Pons (tissue), 1 donor: ENCODE data around the gene CELF2.

Experiments
- DNase-seq: peaks from one replicate; pipeline ENCODE4 v3.0.0-alpha.2; 2016; ENCODE audit warnings: low spot score

Gene CELF2

DNA sequence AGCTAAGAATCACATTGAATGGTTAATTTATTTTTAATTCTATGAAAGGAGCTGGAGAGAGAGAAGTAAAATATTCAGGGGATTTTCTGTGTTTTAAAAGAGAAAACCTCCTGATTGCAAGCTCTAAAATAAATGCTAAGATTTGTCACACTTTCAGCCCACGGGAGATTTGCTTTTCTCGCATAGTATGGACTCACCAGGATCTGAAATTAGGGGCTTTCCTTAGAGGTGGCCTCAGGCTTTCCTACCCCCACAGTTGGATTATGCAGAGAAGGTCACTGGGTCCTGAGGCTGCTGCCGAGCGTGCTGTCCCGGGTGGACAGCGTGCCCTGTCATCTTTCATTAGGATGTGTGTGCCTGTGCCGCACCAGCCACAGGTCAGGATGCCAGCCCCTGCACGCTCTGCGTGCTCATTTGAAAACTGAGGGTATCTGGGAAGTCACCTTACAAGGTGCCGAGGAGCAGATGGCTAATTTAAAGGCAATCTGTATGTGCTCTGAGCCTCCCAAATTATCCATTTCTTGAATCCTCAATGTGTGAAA, 258.8 kb downstream of the CELF2 start:
- no peak for DNase-seq

DNA sequence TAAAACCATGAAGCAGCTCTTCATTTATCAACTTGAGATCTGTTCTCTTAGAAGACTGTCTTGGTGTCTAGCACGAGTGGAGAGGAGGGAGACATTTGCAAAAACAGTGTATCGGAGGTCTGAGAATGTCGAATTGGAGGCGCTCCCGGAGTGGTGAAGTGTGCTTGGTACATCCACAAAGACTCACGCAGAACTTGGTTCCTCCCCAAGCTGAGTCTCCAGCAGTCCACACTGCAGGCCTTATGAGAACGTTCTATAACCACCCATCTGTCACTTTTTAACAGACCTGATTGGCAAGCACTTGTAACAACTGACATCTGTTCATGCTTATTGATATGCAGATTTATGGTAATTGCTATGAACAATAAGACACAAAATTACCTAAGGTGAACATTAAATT, 261.6 kb downstream of the CELF2 start:
- no peak for DNase-seq

DNA sequence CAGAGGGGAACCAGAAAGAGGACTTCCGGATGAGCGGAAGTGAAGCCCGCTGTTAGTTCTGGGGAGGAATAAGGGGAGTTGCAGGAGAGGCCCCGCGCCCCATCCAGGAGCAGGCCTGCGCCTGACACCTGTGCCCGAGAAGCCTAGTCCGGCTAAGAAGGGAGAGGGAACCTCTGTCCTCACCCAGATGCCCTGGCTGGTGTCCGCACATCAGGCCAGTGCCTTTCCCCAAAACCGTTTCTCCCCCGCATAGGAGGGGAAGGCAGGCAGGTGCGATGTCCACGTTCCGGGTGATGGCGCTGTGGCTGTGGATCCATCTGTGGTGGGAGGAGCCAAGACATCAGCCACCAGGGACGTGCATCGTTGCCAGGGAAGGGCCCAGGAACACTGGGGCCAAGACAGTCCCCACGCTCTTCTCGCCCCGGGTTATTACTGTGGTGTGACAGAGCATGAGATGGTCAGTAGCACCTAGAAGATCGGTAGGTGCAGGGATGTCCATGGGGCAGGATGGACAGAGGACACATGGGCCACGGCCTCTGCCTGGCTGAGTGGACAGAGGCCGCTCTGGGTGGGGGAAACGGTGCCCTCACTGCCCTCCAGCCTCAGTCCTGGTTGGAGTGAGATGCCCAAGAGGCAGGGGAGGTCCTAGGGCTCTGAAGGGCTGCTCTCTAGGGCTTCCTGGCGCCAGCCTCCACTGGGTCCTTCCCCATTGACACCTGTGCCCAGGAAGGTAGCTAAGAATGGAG, 262.7 kb downstream of the CELF2 start:
- DNase-seq: no peak

DNA sequence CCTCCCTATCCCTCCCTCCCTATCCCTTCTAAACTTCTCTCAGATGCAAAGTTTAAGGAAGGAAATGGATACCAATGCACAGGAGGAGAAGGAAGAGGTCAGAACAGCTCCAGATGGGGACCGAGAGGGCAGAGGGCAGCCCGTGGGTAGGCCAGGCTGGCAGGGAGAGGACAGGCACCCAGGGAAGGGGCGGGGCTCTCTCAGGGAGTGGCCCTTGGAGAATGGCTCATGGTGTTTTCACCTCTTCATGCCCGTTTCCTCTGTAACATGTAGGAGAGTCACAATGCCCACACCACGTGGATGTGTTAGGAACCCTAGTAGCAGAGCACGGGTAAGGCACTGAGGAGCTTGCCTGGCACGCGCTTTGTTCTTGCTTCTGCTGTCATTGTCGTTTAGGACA, 264.5 kb downstream of the CELF2 start:
- no peak for DNase-seq

DNA sequence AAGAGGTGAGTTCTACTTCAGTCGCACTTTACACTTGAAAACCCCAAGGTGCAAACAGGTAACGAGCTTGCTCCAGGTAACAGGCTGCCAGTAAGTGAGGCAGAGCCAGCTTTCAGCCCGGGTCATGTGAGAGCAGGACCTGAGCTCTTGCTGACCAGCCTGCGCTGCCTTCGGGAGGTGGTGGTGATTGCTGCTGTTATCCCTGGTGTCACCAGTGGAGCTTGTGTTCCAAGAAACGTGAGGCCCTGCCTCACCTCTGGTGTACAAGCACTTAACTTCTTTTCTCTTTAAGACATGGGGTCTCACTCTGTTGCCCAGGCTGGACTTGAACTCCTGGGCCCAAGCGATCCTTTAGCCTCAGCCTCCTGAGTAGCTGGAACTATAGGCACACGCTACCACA, 265.0 kb downstream of the CELF2 start:
- DNase-seq: no peak

DNA sequence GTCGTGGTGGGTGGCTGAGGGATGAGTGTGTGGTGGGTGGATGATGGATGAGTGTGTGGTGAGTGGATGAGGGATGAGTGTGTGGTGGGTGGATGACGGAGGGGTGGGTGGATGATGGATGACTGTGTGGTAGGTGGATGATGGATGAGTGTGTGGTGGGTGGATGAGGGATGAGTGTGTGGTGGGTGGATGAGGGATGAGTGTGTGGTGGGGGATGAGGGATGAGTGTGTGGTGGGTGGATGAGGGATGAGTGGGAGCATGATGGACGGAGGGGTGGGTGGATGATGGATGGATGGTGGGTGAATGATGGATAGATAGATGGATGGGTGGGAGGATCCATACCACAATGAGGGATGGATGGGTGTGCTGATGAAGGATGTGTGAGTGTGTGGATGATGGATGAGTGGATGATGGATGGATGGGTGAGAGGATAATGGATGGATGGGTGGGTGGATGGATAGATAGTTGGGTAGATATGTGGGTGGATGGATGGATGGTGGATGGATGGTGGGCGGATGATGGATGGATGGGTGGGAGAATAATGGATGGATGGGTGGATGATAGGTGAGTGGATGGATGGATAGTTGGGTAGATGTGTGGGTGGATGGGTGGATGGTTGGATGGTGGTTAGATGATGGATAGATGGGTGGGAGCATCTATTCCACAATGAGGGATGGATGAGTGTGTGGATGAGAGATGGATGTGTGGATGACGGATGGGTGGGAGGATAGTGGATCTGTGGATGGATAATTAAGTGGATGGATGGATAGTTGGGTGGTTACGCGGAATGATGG, 266.8 kb downstream of the CELF2 start:
- no peak for DNase-seq

DNA sequence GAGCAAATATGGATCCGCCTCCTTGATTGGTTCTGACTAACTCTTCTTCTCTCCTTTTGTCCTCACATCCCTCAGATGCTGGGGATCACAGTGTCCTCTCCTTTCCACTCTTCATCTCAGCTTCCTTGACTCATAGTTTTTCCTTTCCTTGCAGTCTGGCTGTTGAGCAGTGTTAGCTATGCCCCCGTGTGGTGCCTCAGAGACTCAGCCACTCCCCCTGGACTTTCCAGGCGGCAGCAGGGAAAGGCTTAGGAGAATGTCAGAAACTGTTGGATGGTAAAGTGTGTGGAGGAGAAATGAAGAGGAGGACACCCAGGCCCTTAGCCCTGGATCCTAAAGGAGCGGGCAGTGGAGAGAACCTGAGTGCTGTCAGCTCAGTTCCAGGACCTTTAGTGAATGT, 267.5 kb downstream of the CELF2 start:
- DNase-seq: no peak

DNA sequence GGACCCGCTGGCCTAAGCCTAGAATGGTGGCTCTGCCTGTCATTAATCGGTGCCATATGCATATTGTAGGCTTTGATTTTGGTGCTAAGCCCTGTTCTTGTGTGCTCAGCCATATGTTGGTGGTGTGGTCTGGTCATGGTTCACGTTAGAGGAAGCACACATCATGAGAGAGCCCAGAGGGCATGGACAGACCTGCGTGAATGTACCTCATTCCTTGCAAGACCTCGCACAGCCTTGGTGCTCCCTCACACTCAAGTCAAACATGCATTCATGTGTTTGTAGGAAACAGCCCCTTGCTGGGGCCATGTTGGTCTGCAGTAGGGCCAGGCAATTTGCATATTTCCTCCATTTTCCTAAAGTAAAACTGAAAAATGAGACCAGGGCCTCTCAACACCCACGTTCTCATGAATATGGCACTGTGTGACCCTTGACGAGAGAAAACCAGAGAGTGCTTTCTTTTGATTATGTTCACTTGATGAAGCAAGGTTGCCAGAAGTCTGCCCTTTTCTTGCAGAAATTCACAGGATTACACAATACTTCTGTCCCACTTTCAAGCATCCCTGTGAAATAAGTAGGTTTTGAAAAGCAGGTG, 268.7 kb downstream of the CELF2 start:
- DNase-seq: no peak

DNA sequence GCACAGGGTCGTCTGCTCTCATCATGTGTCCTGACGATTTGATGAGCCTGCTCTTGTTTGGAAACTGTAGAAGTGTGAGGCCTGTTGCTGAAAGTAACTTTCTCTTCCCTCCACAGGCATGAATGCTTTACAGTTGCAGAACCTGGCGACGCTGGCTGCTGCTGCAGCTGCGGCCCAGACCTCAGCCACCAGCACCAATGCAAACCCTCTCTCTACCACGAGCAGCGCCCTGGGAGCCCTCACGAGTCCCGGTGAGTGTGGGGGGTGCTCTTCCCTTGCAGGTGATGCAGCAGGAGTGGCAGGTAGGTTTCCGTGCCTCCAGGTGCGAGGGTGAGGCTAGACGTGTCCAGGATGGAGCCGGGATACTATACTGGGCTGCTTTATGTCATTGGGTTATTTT, 270.6 kb downstream of the CELF2 start:
- no peak for DNase-seq

DNA sequence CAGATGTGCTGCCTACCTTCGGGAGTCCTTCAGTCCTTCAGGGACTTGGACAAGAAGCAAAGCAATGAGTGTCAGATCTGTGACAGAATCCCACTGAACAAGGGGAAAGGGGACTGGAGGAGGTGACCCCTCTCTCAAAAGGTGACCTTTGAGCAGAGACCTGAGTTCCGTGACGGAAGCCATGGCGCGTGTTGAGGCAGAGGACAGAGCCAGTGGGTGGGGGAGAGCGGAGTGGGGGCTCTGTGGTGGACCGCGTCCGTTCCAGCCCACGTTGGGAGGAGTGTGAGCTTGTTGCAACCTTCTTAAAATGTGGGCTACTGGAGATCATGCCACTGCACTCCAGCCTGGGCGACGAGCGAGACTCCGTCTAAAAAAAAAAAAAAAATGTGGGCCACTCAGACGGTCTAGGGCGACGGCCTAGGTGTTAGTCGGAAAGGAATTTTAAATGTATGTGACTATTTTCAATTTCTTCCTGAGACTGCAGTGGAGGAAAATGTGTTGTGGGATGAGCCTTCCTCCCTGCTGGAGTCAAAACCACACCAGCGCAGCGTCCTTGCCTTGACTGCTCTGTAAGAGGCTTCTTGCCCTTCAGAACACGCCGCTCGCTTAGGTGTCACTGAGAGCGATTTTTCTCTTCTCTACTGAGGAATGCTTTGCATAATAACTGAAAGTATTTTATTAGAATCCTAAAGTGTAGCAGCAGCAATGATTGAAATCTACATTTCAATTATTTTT, 272.7 kb downstream of the CELF2 start:
- DNase-seq: no peak

DNA sequence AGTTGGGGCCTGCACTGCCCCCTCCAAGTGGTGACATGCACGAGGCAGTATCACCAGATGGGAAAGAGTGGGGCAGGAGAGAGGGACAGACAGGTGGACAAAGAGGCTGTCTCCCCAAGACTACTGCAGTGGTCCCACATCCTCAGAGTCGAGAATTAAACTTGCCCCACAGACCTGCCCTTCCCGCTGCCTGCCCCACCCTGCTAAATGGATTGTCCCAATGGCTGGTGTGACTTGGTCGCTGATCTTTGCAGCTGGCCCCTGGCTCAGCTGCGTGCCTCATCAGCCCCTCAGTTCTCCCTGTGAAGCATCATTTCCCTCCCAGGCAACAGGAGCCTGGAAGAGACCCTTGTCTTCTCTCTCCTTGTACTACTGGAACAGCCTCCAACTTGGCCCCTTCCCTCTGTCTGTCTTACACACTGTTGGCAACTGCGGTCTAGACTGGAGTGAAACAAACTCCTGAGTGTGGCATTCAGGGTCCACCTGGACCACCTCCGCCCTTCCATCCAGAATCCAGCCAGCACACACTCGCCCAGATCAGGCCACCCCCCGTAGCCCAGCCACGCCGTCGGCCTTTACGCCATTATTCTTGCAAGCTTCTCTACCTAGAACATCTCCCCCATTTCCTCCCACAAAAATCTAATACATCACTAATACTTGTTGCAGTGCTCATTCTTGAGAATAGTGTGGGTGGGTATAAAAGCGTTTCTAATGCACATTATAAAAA, 275.1 kb downstream of the CELF2 start:
- no peak for DNase-seq

DNA sequence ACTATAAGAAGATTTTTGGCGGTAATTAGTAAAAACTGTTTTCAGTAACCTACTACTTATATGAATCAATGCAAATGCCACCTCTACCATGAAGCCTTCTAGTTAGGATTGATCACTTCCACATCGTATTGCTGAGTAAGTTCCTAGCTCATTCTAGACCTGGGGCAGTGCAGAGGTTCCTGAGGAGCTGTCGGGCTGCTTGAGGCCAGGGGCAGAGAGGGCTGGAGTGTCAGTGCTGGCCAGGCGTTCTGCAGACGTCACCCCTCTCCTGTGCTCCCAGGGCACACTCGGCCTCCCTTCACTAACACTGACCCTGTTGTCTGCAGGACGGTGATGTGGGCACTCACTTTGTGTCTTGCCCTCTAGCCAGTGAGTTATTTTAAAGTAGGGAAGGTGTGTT, 275.7 kb downstream of the CELF2 start:
- no peak for DNase-seq

DNA sequence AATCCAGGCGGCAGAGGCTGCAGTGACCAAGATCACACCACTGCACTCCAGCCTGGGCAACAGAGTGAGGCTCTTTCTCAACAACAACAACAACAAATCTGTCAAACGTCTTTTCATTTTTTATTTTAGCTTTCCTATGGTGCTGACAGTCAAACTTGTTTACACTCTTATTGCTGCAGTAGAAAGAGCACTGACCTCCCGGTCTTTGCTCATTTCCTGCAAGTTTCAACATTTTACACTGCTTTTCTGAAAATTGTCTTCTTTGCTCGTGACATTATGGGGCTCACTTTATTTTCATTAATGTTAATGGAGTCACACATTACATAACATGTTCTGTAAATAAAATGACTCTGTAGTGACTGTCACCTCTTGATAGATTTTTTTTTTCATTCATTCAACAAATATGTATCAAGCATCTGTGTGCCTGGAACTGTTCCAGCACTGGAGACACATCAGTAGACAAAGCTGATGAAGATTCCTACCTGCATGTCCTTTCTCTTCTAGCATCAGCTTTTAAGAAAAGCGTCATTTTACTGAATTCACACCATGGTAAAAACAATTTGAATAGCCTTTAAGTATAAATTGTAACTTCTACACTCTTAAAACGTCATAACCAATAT, 277.3 kb downstream of the CELF2 start:
- no peak for DNase-seq

DNA sequence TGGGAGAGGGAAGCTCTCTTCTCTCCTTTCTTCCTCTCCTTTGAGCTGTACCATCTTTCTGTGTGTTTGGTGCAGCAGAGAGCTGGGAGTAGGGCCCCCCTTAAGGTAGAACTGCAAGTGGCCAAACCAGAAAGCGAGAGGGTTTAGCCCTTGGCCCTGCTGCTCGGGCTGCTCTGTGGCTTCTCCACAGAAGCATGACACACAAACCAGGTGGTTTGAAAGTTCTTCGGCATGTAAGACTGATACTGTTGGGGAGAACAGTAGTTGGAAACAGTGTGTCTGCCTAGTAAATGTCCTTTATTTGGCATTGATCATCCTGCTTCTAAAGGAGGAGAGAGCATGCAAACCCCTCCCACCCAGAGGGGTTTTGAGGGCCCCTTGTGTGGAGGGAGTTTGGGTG, 277.8 kb downstream of the CELF2 start:
- DNase-seq: no peak

DNA sequence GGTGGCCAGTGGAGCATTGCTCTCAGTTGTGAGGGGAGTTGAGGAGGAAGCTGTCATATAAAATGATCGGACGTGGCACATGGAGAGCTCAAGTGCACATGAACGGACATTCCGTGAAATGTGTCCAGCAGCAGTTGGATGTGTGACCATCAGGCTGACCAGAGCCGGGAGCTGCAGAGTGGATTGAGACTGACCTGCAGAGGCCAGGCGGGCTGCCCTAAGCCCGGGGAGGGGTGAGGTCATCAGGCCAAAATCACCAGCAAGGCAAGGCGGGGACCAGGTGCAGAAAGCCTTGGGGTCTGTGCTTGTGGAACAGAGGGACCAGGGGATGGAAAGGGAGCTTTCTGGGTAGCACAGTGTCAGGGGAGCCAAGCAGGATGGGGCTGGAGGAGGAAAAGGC, 279.5 kb downstream of the CELF2 start:
- DNase-seq: no peak

DNA sequence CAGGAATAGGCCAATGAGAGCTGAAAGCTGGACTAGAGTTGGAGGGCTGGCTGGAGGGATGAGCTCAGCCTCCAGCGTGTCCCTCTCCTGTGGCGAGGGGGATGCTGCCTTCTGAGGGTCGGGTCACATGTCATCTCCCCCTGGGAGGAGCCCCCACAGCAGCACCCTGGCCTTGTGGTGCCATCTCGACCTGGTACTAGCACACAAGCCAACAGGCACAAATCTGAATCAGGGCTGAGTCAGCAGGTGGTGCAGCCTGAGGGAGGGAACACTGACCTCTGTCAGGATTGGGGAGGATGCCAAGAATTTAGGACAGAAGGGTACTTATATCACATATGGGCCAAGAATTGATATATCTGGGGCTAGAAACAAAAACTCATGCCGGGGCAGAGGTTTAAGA, 280.4 kb downstream of the CELF2 start:
- no peak for DNase-seq

DNA sequence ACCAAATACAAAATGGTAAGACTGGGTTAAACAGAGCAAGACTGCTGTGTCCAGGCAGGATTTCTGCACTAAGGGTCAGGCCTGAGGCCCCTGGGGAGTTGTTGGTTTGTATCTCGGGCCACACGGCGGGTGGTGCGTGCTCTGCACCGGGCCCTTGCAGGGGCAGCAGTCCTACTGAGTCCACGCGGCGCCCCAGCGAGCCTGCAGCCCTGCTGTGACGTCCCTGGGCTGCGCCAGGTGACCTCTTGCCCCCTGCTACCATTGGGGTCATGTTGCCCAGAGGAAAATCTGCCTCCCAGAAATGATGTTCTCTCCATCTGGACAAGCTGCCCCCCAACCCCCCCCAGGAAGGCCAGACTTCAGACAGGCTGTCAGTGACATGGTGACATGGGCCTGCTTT, 281.5 kb downstream of the CELF2 start:
- DNase-seq: no peak

DNA sequence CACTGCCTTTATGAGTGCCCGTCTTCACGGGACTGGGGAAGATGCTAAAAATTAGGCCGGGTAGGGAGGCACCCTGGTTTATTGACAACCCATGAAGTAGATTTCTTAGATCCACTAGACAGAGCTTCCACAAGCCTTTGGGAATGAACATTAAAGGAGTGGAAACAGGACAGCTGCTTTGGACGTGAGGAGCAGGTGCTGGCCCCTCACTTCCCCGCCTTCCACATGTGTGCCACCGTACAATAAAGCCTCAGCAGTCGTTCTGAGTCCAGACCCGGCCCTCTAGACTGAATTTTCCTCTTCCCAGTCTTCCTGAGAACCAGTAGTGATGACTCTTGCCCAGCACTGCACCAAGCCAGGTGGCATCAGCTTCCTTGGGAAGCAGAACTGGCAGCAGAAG, 282.4 kb downstream of the CELF2 start:
- DNase-seq: no peak

DNA sequence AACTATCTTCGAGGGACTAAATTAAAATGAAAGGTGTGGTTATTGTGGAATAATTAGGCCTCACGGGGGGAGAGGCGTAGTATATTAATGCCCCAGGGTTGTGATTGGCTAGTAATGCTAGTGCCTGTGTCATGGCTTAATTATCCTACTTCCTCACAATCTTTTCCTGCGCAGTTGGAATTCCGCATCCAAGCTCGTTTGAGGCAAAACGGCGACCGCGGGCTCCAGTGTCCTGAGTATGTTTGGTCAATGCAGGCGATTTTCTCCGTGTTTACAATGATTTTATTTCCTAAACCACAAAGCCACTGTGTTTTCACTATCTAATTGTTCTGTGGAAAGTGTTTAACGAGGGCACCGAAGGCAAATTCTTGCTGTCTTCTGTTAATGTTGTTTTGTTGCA, 282.9 kb downstream of the CELF2 start:
- no peak for DNase-seq

DNA sequence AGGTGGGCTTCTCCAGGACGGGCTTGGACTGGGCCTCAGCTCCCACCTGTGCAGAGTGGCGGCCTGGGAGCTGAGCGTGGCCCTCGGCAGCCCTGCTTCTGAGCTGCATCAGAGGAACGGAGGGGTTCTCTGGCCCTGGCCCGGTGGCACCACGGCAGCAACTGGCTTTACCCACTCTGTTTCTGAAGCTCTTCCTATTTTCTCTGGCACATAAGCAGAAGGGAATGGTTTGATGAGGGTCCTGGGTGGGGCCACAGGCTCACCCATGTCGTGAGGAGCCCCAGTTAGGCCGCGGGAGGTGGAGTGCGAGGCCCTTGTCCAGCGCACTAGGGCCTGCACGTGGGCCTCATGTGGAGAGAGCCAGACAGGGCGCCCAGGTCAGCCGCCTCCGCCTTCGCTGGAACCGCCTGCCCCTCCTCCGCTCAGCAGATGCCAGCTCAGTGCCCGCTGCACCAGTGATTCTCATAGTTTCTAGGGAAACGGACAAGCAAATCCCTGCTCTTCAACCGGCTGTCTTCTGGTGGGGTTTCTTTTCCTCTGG, 284.0 kb downstream of the CELF2 start:
- no peak for DNase-seq

DNA sequence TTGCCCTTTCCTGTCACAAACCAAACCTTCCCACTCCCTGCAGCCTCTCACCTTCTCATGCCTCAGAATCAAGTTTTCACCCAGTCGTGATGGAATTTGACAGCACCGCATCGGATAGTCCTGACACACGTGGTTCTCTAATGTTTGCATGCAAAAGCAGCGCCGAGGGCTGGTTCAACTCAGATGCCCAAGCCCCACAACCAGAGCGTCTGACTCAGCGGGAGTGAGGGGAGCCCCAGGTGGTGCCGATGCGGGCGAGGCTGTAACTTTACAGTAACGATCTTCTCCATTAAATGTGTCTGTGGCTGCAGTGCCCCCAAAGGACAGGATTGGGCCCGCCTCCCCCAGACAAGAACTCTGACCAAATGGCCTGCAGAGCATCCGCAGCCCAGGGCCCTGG, 284.5 kb downstream of the CELF2 start:
- no peak for DNase-seq
